Spleen (tissue), 7 donors: ENCODE results near the gene SAAL1.

Experiments
- POLR2A ChIP-seq, 3 donors: fragments of 450-650 bp; IDR thresholded peaks; one replicate each; pipeline ENCODE4 v1.5.1; 2017; ENCODE audit warnings: antibody characterized with exemption in 3 of 3, mild to moderate bottlenecking in 1 of 3
- TF ChIP-seq, protein P1 (sequence below), 11 experiments: fragments of 200-600 bp in 7 of 11; fragments of 450-650 bp in 4 of 11; sonication (generic) in 4 of 11; IDR thresholded peaks in 8 of 11; conservative IDR thresholded peaks in 3 of 11; 1 replicate in 7 of 11; 2 replicates in 4 of 11; pipeline versions ENCODE4 v1.4.0 to v1.8.0; 2016 to 2021; ENCODE audit warnings: antibody characterized with exemption in 11 of 11, inconsistent platforms in 4 of 11, mild to moderate bottlenecking in 1 of 11
- donor health status: DM: no; HTN: no; CAD: no; lungs with moderate emphysema.
- donor health status: DM: no; HTN: no; CAD: no.
- donor health status: DM: no; HTN: no; CAD: no.

DNA sequence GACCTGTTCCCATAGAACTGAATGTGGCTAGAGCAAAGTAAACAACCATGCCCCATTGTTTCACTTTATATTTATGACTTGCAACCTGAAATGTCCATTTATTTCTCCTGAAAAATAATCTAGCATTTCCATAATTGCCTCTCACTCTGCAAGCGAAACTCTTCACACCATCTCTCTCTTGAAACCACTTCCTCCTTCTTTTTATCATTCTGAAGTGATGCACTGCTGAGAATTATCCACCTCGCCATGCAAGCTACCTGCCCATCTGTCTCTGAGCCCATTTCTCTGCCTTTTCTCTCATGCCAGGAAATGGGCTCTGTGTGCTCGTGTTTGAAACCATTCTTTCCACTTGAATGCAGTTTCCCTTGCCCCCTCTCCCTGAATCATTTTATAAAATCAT lies 40.0 kb upstream of the SAAL1 start:
- TF ChIP-seq, protein P1, sequence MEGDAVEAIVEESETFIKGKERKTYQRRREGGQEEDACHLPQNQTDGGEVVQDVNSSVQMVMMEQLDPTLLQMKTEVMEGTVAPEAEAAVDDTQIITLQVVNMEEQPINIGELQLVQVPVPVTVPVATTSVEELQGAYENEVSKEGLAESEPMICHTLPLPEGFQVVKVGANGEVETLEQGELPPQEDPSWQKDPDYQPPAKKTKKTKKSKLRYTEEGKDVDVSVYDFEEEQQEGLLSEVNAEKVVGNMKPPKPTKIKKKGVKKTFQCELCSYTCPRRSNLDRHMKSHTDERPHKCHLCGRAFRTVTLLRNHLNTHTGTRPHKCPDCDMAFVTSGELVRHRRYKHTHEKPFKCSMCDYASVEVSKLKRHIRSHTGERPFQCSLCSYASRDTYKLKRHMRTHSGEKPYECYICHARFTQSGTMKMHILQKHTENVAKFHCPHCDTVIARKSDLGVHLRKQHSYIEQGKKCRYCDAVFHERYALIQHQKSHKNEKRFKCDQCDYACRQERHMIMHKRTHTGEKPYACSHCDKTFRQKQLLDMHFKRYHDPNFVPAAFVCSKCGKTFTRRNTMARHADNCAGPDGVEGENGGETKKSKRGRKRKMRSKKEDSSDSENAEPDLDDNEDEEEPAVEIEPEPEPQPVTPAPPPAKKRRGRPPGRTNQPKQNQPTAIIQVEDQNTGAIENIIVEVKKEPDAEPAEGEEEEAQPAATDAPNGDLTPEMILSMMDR (IDR thresholded peaks at IDR 0.05 in 8 of 11, conservative IDR thresholded peaks at IDR 0.05 in 3 of 11) = no peak
- no peak for TF ChIP-seq POLR2A (IDR thresholded peaks at IDR 0.05)
